ENCODE measurements around the gene JAK2.

Gene JAK2

DNA sequence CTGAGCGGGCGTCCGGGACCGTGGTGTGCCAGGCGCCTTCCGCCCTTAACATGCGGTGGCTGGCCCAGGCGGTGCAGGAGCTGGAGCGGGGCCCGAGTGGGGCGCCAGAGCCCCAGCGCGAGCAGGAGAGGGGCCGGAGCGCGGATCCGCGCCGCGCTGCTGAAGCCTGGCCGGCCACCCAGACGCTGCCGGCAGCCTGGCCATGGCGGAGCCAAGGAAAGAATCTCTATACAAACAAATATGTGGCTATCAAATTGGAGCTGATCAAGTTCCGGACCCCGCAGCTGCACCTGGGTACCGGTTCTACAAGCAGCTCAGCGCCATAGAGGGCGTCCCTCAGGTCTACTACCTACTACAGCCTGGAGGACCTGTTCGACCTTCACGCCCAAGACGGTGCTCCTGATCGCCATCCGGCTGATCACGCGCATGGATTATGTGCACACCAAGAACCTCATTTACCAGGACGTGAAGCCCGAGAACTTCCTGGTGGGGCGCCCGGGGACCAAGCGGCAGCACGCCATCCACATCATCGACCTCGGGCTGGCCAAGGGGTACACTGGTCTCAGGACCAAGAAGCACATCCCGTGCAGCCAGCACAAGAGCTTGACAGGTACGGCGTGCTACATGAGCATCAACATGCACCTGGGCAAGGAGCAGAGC, 55.8 kb downstream of the JAK2 start:
- no peak for DNase-seq (ENCODE audit: low spot score)
- ChIA-PET POLR2A (ENCODE audit: low non-redundant PET) (no interaction called here), CTCF (interaction anchor here (0.6 kb wide), 1 partner anchor 171 kb away, joined by 3 read pairs; no protein-coding TSS in a partner anchor)
- no peak overlapping the region for H3K27ac ChIP-seq
- TF ChIP-seq CTCF (conservative IDR thresholded peaks at IDR 0.05; ENCODE audit: low read depth) = no peak

DNA sequence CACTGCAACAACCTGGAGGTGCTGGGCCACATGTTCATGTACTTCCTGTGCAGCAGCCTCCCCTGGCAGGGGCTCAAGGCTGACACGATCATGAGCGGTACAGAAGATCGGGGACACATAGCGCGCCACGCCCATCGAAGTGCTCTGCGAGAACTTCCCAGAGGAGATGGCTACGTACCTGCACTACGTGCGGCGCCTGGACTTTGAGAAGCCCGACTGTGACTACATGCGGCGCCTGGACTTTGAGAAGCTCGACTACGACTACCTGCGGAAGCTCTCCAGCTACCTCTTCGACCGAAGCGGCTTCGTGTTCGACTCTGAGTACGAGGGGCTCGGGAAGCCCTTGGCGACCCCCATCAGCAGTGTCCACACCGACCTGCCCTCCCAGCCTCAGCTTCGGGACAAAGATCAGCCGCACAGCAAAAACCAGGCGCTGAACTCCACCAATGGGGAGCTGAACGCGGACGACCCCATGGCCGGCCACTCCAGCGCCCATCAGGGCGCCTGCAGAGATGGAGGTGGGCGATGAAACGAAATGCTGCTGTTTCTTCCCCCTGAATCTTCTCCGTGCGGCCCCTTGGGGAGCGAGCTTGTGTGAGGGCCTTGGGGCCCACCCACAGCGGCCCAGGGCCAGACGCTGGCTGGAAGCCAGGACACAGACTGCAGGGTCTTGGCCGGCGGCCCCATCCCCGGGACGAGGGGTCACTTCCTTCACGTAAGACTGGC, 56.5 kb downstream of the JAK2 start:
- no peak overlapping the region for H3K27ac ChIP-seq
- CTCF ChIA-PET = interaction anchor here (0.6 kb wide), 1 partner anchor 170 kb away, joined by 3 read pairs; no protein-coding TSS in a partner anchor
- no peak for TF ChIP-seq CTCF (conservative IDR thresholded peaks at IDR 0.05; ENCODE audit: low read depth)
- POLR2A ChIA-PET (ENCODE audit: low non-redundant PET) = no interaction called here
- DNase-seq (ENCODE audit: low spot score) = no peak

GRCh38 chr9:5042661-5043178, 57.6 kb downstream of the JAK2 start:
- no peak for DNase-seq (ENCODE audit: low spot score)
- H3K27ac ChIP-seq = no peak overlapping the region
- ChIA-PET POLR2A (ENCODE audit: low non-redundant PET) (no interaction called here), CTCF (no interaction called here)
- no peak for TF ChIP-seq CTCF (conservative IDR thresholded peaks at IDR 0.05; ENCODE audit: low read depth)

GRCh38 chr9:5043381-5043780, 58.3 kb downstream of the JAK2 start:
- no peak overlapping the region for H3K27ac ChIP-seq
- POLR2A ChIA-PET (ENCODE audit: low non-redundant PET) = no interaction called here
- DNase-seq (ENCODE audit: low spot score) = no peak
- CTCF ChIA-PET = no interaction called here
- no peak for TF ChIP-seq CTCF (conservative IDR thresholded peaks at IDR 0.05; ENCODE audit: low read depth)

DNA sequence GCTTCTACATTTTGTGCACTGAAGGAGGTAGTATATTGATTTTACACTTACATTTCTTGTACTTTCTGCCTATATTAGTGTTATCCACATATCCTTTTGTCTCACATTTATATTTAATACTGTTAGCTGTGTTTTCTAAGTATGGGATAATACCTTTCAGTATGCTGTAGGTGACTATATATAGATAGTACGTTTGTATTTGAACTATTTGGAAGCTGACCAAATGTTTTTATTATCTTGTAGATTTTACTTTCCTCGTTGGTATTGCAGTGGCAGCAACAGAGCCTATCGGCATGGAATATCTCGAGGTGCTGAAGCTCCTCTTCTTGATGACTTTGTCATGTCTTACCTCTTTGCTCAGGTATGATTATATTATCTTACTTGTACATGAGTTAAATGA, 59.1 kb downstream of the JAK2 start:
- DNase-seq (ENCODE audit: low spot score) = no peak
- ChIA-PET POLR2A (ENCODE audit: low non-redundant PET) (no interaction called here), CTCF (interaction anchor here (0.6 kb wide), 1 partner anchor 18 kb away, joined by 3 read pairs; no protein-coding TSS in a partner anchor)
- TF ChIP-seq CTCF (conservative IDR thresholded peaks at IDR 0.05; ENCODE audit: low read depth) = no peak
- no peak overlapping the region for H3K27ac ChIP-seq

DNA sequence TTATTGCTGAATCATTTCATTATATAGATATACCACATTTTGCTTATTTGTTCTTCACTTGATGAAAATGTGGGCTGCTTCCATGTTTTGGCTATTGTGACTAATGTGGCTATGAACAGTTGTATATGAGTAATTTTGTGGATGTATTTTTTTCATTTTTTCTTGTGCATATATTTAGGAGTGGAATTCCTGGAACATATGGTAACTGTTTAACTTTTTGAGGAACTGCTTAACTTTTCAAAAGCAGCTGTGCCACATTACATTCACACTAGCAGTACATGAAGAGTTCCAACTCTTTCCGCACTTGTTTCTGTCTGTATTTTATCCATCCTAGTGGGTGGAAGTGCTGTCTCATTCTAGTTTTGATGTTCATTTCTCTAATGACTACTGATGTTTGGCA, 67.8 kb downstream of the JAK2 start:
- POLR2A ChIA-PET (ENCODE audit: low non-redundant PET) = no interaction called here
- no peak overlapping the region for H3K27ac ChIP-seq
- no peak for TF ChIP-seq CTCF (conservative IDR thresholded peaks at IDR 0.05; ENCODE audit: low read depth)
- CTCF ChIA-PET = no interaction called here
- DNase-seq (ENCODE audit: low spot score) = no peak

Measured in RWPE1 (cell line).